Measurements from ENCODE around the gene GRHL1. TPM values are rescaled to one million over a fixed set of nuclear protein-coding genes. Genes with fewer than 3 reads are reported as not detected.

The GRHL1 gene
- total RNA-seq, 1 donor from 2014 or later = 3.9 TPM

GRCh38 chr2:10017313-10017941 lies 65.9 kb downstream of the GRHL1 start:
- TF ChIP-seq, protein P1, sequence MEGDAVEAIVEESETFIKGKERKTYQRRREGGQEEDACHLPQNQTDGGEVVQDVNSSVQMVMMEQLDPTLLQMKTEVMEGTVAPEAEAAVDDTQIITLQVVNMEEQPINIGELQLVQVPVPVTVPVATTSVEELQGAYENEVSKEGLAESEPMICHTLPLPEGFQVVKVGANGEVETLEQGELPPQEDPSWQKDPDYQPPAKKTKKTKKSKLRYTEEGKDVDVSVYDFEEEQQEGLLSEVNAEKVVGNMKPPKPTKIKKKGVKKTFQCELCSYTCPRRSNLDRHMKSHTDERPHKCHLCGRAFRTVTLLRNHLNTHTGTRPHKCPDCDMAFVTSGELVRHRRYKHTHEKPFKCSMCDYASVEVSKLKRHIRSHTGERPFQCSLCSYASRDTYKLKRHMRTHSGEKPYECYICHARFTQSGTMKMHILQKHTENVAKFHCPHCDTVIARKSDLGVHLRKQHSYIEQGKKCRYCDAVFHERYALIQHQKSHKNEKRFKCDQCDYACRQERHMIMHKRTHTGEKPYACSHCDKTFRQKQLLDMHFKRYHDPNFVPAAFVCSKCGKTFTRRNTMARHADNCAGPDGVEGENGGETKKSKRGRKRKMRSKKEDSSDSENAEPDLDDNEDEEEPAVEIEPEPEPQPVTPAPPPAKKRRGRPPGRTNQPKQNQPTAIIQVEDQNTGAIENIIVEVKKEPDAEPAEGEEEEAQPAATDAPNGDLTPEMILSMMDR (conservative IDR thresholded peaks at IDR 0.05; ENCODE audit: low read depth, low read length) = no peak
- no peak for DNase-seq (ENCODE audit: low read depth)
- no peak overlapping the region for H3K4me3 ChIP-seq (ENCODE audit: low read depth, low read length)

GRCh38 chr2:10019174-10019573 lies 67.7 kb downstream of the GRHL1 start:
- H3K4me3 ChIP-seq (ENCODE audit: low read depth, low read length) = no peak overlapping the region
- DNase-seq (ENCODE audit: low read depth) = no peak
- TF ChIP-seq, protein P1 (conservative IDR thresholded peaks at IDR 0.05; ENCODE audit: low read depth, low read length) = no peak

DNA sequence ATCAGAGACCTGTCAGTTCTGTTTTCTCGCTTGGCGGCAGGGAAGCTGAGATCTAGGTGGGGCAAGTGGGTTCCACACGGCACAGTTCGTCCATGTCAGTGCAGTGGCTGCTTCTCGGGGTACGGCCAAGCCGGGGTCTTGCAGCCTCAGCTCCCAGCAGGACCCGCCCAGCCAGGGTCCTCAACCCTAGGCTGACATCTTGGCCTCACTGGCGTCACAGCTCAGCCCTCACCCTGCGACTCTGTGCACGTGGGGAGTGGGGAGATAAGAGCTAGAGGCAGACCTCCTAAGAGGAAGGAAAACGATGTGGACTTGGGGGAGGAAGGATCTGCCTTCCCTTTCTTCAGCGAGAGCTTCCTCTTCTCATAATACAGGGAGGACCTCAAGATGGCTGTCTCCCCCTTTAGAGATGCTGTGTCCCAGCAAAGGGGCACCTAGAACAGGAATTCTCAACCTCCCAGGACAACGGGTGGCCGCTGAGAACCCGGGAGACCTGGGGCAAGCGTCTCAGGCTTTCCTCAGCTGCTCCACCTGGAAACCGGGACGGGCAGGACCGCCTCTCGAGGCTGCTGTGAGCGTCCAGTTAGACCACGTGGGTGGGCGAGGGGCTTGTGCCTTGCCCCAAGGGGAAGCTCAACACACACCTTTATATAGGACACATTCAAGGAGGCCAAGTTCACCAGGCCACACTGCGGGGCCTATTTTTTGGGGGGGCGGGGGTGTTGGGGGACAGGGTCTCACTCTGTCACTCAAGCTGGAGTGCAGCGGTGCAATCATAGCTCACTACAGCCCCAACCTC lies 68.3 kb downstream of the GRHL1 start:
- TF ChIP-seq, protein P1 (conservative IDR thresholded peaks at IDR 0.05; ENCODE audit: low read depth, low read length) = no peak
- no peak overlapping the region for H3K4me3 ChIP-seq (ENCODE audit: low read depth, low read length)
- no peak for DNase-seq (ENCODE audit: low read depth)

GRCh38 chr2:10022041-10022421 lies 70.5 kb downstream of the GRHL1 start:
- no peak for DNase-seq (ENCODE audit: low read depth)
- H3K4me3 ChIP-seq (ENCODE audit: low read depth, low read length) = no peak overlapping the region
- TF ChIP-seq, protein P1 (conservative IDR thresholded peaks at IDR 0.05; ENCODE audit: low read depth, low read length) = no peak

DNA sequence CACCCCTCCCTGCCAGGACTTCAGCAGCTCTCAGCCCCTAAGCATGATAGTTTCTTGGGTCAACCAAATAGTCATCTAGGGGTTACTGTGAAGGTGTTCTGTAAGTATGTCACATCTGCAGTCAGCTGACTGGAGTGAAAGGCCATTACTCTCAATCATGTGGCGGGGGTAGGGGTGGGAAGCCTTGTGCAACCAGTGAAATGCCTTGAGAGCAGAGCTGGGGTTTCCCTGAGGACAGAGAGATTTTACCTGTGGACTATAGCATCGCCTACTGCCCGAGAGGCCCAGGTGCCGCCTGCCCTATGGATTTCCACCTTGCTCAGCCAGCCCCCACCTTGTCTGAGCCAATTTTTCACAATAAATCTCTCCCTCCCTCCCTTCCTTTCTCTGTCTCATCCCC lies 71.0 kb downstream of the GRHL1 start:
- DNase-seq (ENCODE audit: low read depth) = no peak
- TF ChIP-seq, protein P1 (conservative IDR thresholded peaks at IDR 0.05; ENCODE audit: low read depth, low read length) = no peak
- no peak overlapping the region for H3K4me3 ChIP-seq (ENCODE audit: low read depth, low read length)

DNA sequence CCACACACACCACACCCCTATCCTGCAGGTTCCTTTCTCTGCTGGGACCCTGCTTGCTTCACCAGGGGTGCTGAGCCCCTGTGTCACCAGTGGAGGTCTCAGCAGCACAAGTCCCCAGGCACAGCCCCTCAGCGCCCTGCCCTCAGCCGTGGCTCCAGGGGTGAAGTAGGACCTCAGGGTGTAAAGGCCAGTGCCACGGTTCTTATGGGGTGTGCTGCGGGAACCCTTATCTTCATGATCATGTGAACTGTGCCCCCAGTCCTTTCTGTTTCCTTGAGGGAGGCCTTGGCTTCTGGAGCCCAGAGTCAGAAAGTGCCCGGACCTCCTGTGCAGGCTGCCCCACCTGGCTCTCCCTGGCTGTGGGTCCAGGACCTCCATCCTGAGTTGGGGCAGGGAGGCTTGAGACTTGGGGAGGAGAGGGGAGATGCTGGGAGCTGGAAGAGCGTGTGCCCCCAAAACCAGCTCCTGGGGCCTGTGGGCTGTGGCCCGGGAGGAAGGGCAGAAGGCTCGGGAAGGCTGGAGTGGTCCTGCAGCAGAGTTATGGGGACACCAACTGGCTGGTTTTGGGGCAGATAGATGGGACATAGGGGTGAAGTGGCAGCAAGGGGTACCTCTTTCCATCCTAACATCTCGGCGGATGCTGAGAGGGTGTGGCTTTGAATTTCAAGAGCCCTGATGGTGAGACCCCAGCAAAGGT lies 71.6 kb downstream of the GRHL1 start:
- H3K4me3 ChIP-seq (ENCODE audit: low read depth, low read length) = no peak overlapping the region
- TF ChIP-seq, protein P1 (conservative IDR thresholded peaks at IDR 0.05; ENCODE audit: low read depth, low read length) = peak; percentile 16
- DNase-seq (ENCODE audit: low read depth) = no peak

Measured in epithelial cell of proximal tubule (primary cell).